ENCODE results near the gene CDH13. TPM values are rescaled to one million over a fixed set of nuclear protein-coding genes. Genes with fewer than 3 reads are reported as not detected.

The CDH13 gene
- total RNA-seq (2022; extraction: Qiagen RNA extraction): 0.01 to 0.04 TPM (median 0.01 TPM) in 3 of 5 replicates, not detected in the others

GRCh38 chr16:82626791-82627261, at the start of gene CDH13:
Gene CDH13 (plus strand): TSS chr16:82626969.

GRCh38 chr16:83807710-83808572, 1181.2 kb downstream of the CDH13 start, which contains the start of gene HSBP1:
Gene HSBP1 (plus strand): TSS chr16:83807978. CDS start chr16:83808077, 99 bp downstream.

Data from A549 treated with dexamethasone at 1 μM for 4 hours (cell line).